ENCODE results near the gene SLC13A2. TPM values are rescaled to one million over a fixed set of nuclear protein-coding genes. Genes with fewer than 3 reads are reported as not detected.

SLC13A2 gene
- total and polyA plus RNA-seq, 9 of the 15 experiments (the other 6 are each of a cell fraction or from before 2014, with no cell fraction given) = 0.13 TPM; not detected in 8

DNA sequence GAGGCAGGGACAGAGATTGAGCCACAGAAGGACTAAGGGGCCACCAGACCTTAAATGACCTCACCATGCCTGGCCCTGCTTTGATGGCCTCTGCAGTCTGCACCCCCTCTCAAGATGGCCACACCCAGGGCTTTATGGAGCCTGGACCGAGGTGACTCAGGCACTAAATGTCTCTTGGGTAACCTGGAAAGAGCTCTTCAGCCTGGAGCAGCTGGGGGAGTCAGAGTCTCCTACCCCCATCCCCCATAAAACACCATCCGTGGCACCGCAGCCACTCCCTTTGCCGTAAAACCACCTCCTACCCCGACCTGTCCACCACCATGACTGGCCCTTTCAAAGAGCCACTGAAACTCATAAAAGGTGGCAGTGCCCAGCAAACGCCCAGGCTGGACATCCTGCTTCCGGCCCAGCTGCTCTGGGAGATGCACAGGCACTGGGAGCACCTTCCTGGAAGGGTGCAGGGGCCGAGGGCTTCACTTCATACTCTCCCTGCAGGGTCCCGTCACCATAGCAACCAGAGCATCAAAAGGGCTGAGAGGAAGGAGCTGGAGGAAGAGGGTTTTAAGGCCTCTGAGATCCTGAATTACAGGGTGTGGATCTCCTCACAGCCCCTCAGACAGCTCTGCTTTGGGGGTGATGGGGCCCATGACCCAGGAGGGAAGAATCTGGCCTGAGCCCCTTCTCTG lies 55.0 kb downstream of the SLC13A2 start:
- in situ Hi-C loops (cut with MboI) (no loop called here), intact Hi-C loops (cut with micrococcal nuclease) (no loop called here)
- ChIA-PET POLR2A (interaction anchor here (0.7 to 1.3 kb wide), 3 partner anchors 9 to 17 kb away, joined by 3 to 5 read pairs (median 3); no protein-coding TSS in a partner anchor), CTCF (ENCODE audit: low intra/inter-chr PET ratio) (no interaction called here)
- Histone ChIP-seq H4K20me1 (replicated peaks; ENCODE audit: control insufficient read depth, insufficient read depth, low read length) (no peaks in the 10 kb centered on the region), H3K9me1 (ENCODE audit: control insufficient read depth, insufficient read depth, low read length) (no peaks in the 10 kb centered on the region), H3K4me1 (replicated peaks in 1 of 2; ENCODE audit: control insufficient read depth in 2 of 2, insufficient read depth in 2 of 2, low read length in 2 of 2) (peaks cover 29 to 49% of the 10 kb centered on the region in 2 experiments; a peak in 4 of 5 replicates), H2AFZ (ENCODE audit: low read depth, low read length) (no peak overlapping the region), H3K27ac (ENCODE audit: extremely low read depth, low read depth, low read length) (no peak overlapping the region), H3K4me3 (no peak overlapping the region), H3K9ac (ENCODE audit: insufficient read depth in 1 of 2, low read depth in 2 of 2, low read length in 2 of 2) (peak overlapping the region in 1 of 2 experiments; percentile 33; a peak in 1 of 4 replicates), H3K36me3 (ENCODE audit: control insufficient read depth, insufficient read depth, low read length) (no peaks in the 10 kb centered on the region), H3K4me2 (ENCODE audit: insufficient read depth, low read length) (peak overlapping the region; percentile 27; the same call in 1 of the 2 replicates), H3K27me3 (ENCODE audit: control insufficient read depth in 2 of 2, insufficient read depth in 2 of 2, low read length in 2 of 2) (peaks cover 5 to 11% of the 10 kb centered on the region in 2 experiments; a peak in 2 of 5 replicates), H3K79me2 (ENCODE audit: control insufficient read depth, insufficient read depth, low read length) (no peaks in the 10 kb centered on the region), H3K9me3 (replicated peaks; ENCODE audit: control insufficient read depth, insufficient read depth, low read depth, low read length) (peaks cover 8% of the 10 kb centered on the region)
- BruUV-seq (replicated peaks) = no TSS peak
- ATAC-seq (peak; percentile 66), FAIRE-seq (peak; percentile 62), DNase-seq (ENCODE audit: extremely low read depth in 1 of 4, low spot score in 3 of 4) (peak; percentile 52 to 71 (median 65))
- 9% methylated on average over 9 of the region's 9 CpGs for WGBS (ENCODE audit: insufficient coverage, low coverage, missing lambda C conversion rate)
- no peak for TF ChIP-seq ZNF263 (CRISPR knock-in tag; IDR thresholded peaks at IDR 0.05; ENCODE audit: borderline replicate concordance)
- TF ChIP-seq, protein P1, sequence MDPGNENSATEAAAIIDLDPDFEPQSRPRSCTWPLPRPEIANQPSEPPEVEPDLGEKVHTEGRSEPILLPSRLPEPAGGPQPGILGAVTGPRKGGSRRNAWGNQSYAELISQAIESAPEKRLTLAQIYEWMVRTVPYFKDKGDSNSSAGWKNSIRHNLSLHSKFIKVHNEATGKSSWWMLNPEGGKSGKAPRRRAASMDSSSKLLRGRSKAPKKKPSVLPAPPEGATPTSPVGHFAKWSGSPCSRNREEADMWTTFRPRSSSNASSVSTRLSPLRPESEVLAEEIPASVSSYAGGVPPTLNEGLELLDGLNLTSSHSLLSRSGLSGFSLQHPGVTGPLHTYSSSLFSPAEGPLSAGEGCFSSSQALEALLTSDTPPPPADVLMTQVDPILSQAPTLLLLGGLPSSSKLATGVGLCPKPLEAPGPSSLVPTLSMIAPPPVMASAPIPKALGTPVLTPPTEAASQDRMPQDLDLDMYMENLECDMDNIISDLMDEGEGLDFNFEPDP (CRISPR knock-in tag; IDR thresholded peaks at IDR 0.05) = no peak
- TF ChIP-seq, protein P2, sequence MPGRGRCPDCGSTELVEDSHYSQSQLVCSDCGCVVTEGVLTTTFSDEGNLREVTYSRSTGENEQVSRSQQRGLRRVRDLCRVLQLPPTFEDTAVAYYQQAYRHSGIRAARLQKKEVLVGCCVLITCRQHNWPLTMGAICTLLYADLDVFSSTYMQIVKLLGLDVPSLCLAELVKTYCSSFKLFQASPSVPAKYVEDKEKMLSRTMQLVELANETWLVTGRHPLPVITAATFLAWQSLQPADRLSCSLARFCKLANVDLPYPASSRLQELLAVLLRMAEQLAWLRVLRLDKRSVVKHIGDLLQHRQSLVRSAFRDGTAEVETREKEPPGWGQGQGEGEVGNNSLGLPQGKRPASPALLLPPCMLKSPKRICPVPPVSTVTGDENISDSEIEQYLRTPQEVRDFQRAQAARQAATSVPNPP (IDR thresholded peaks at IDR 0.05; ENCODE audit: borderline replicate concordance, insufficient read depth, insufficient read length) = no peak
- TF ChIP-seq, protein P3, sequence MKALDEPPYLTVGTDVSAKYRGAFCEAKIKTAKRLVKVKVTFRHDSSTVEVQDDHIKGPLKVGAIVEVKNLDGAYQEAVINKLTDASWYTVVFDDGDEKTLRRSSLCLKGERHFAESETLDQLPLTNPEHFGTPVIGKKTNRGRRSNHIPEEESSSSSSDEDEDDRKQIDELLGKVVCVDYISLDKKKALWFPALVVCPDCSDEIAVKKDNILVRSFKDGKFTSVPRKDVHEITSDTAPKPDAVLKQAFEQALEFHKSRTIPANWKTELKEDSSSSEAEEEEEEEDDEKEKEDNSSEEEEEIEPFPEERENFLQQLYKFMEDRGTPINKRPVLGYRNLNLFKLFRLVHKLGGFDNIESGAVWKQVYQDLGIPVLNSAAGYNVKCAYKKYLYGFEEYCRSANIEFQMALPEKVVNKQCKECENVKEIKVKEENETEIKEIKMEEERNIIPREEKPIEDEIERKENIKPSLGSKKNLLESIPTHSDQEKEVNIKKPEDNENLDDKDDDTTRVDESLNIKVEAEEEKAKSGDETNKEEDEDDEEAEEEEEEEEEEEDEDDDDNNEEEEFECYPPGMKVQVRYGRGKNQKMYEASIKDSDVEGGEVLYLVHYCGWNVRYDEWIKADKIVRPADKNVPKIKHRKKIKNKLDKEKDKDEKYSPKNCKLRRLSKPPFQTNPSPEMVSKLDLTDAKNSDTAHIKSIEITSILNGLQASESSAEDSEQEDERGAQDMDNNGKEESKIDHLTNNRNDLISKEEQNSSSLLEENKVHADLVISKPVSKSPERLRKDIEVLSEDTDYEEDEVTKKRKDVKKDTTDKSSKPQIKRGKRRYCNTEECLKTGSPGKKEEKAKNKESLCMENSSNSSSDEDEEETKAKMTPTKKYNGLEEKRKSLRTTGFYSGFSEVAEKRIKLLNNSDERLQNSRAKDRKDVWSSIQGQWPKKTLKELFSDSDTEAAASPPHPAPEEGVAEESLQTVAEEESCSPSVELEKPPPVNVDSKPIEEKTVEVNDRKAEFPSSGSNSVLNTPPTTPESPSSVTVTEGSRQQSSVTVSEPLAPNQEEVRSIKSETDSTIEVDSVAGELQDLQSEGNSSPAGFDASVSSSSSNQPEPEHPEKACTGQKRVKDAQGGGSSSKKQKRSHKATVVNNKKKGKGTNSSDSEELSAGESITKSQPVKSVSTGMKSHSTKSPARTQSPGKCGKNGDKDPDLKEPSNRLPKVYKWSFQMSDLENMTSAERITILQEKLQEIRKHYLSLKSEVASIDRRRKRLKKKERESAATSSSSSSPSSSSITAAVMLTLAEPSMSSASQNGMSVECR (CRISPR knock-in tag; IDR thresholded peaks at IDR 0.05) = no peak
- no peak for TF ChIP-seq FOXA1 (IDR thresholded peaks at IDR 0.05; ENCODE audit: borderline replicate concordance)
- no peak for TF ChIP-seq HNRNPLL (IDR thresholded peaks at IDR 0.05; ENCODE audit: low read depth, low read length, poor library complexity, severe bottlenecking)
- TF ChIP-seq, protein P4, sequence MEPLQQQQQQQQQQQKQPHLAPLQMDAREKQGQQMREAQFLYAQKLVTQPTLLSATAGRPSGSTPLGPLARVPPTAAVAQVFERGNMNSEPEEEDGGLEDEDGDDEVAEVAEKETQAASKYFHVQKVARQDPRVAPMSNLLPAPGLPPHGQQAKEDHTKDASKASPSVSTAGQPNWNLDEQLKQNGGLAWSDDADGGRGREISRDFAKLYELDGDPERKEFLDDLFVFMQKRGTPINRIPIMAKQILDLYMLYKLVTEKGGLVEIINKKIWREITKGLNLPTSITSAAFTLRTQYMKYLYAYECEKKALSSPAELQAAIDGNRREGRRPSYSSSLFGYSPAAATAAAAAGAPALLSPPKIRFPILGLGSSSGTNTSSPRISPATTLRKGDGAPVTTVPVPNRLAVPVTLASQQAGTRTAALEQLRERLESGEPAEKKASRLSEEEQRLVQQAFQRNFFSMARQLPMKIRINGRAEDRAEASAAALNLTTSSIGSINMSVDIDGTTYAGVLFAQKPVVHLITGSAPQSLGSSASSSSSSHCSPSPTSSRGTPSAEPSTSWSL (CRISPR knock-in tag; IDR thresholded peaks at IDR 0.05; ENCODE audit: borderline replicate concordance) = no peak
- TF ChIP-seq, protein P5, sequence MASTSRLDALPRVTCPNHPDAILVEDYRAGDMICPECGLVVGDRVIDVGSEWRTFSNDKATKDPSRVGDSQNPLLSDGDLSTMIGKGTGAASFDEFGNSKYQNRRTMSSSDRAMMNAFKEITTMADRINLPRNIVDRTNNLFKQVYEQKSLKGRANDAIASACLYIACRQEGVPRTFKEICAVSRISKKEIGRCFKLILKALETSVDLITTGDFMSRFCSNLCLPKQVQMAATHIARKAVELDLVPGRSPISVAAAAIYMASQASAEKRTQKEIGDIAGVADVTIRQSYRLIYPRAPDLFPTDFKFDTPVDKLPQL (IDR thresholded peaks at IDR 0.05; ENCODE audit: extremely low read depth, insufficient read length) = no peak
